HepG2 (cell line): ENCODE data around the gene RBPMS2. TPM values are rescaled to one million over a fixed set of nuclear protein-coding genes. Genes with fewer than 3 reads are reported as not detected.

ENCODE experiments used
- AHR ChIP-seq: IDR thresholded peaks from 2 replicates; pipeline ENCODE4 v1.6.1; 2018; ENCODE audit warnings: missing genetic modification reagents, missing compliant biosample characterization
- CENPT ChIP-seq: sonication (generic); formaldehyde crosslinking; IDR thresholded peaks from 2 replicates; pipeline ENCODE4 v1.8.0; 2022; ENCODE audit warnings: low read depth, mild to moderate bottlenecking, moderate library complexity, missing genetic modification reagents
- GPN1 ChIP-seq: sonication (generic); formaldehyde crosslinking; IDR thresholded peaks from 2 replicates; pipeline ENCODE4 v1.5.1; 2020; ENCODE audit warnings: missing genetic modification reagents, borderline replicate concordance
- HHEX ChIP-seq: IDR thresholded peaks from 2 replicates; pipeline ENCODE4 v1.6.1; 2016; ENCODE audit warnings: control low read depth
- HMGA1 ChIP-seq: sonication (generic); formaldehyde crosslinking; conservative IDR thresholded peaks from 2 replicates; pipeline ENCODE4 v1.4.0; 2020; ENCODE audit warnings: missing genetic modification reagents
- KAT2B ChIP-seq: fragments of 150-350 bp; IDR thresholded peaks from 2 replicates; pipeline ENCODE4 v1.6.1; 2014; ENCODE audit warnings: low read depth, low read length, borderline replicate concordance
- NCOR1 ChIP-seq: fragments of 200-600 bp; sonication (generic); IDR thresholded peaks from 2 replicates; pipeline ENCODE4 v1.7.0; 2017; ENCODE audit warnings: antibody characterized with exemption, low read length, borderline replicate concordance
- NFKBIZ ChIP-seq: IDR thresholded peaks from 2 replicates; pipeline ENCODE4 v1.6.1; 2018; ENCODE audit warnings: missing genetic modification reagents, missing compliant biosample characterization
- PAWR ChIP-seq: sonication (generic); formaldehyde crosslinking; IDR thresholded peaks from 2 replicates; pipeline ENCODE4 v1.4.0; 2020; ENCODE audit warnings: missing genetic modification reagents, mild to moderate bottlenecking, borderline replicate concordance
- SRSF9 ChIP-seq: fragments of 200-400 bp; formaldehyde crosslinking; IDR thresholded peaks from 2 replicates; pipeline ENCODE4 v1.6.1; 2018; ENCODE audit warnings: borderline replicate concordance, mild to moderate bottlenecking, low read depth, low read length; ENCODE audit not compliant: insufficient read depth, poor library complexity, severe bottlenecking
- STAG1 ChIP-seq: sonication (generic); formaldehyde crosslinking; IDR thresholded peaks from 2 replicates; pipeline ENCODE4 v1.4.0; 2020; ENCODE audit warnings: missing genetic modification reagents
- TCF7 ChIP-seq: sonication (generic); IDR thresholded peaks from 2 replicates; pipeline ENCODE4 v1.6.1; 2016; ENCODE audit warnings: antibody characterized with exemption, low read depth
- ZBTB3 ChIP-seq: sonication (generic); formaldehyde crosslinking; IDR thresholded peaks from 2 replicates; pipeline ENCODE4 v1.4.0; 2020; ENCODE audit warnings: low read depth, mild to moderate bottlenecking, moderate library complexity, missing genetic modification reagents, borderline replicate concordance
- ZKSCAN8 ChIP-seq: IDR thresholded peaks from 2 replicates; pipeline ENCODE4 v1.6.1; 2016; ENCODE audit warnings: borderline replicate concordance, missing genetic modification reagents, missing compliant biosample characterization
- ZNF10 ChIP-seq: sonication (generic); formaldehyde crosslinking; IDR thresholded peaks from 2 replicates; pipeline ENCODE4 v1.4.0; 2020; ENCODE audit warnings: mild to moderate bottlenecking, low read depth, missing genetic modification reagents, borderline replicate concordance
- ZNF121 ChIP-seq: sonication (generic); formaldehyde crosslinking; IDR thresholded peaks from 2 replicates; pipeline ENCODE4 v1.5.0; 2020; ENCODE audit warnings: mild to moderate bottlenecking, missing genetic modification reagents
- ZNF232 ChIP-seq: sonication (generic); formaldehyde crosslinking; IDR thresholded peaks from 2 replicates; pipeline ENCODE4 v1.4.0; 2020; ENCODE audit warnings: missing genetic modification reagents, borderline replicate concordance
- ZNF577 ChIP-seq: sonication (generic); formaldehyde crosslinking; IDR thresholded peaks from 2 replicates; pipeline ENCODE4 v1.4.0; 2020; ENCODE audit warnings: mild to moderate bottlenecking, low read depth, missing genetic modification reagents, borderline replicate concordance
- ZNF878 ChIP-seq: sonication (generic); formaldehyde crosslinking; IDR thresholded peaks from 2 replicates; pipeline ENCODE4 v1.8.1; 2023; ENCODE audit warnings: mild to moderate bottlenecking, missing genetic modification reagents, moderate library complexity
- polyA plus RNA-seq, 8 experiments: library from polyadenylated mRNA; depleted of rRNA in 3 of 8; stranded (reverse) in 7 of 8; unstranded in 1 of 8; fragments of >200 nt; fragmentation: Illumina TruSeq in 4 of 8; extraction: Trizol in 4 of 8; gene quantifications; 2 replicates each; pipeline versions ENCODE4 v1.2.1 to v1.2.3, GENCODE V29; 2011 to 2016; ENCODE audit warnings: low read depth in 4 of 8, missing spikeins in 1 of 8, mixed read lengths in 1 of 8; ENCODE audit not compliant: insufficient read depth in 1 of 8
- total RNA-seq, 5 experiments: library from RNA; depleted of rRNA; stranded (reverse); fragments of >200 nt; fragmentation: Illumina TruSeq; extraction: Trizol; gene quantifications; 2 replicates each; pipeline ENCODE4 v1.2.3, GENCODE V29; 2016; ENCODE audit warnings: low read depth in 1 of 5
- TF ChIP-seq, protein P1 (sequence below): sonication (generic); formaldehyde crosslinking; IDR thresholded peaks from 2 replicates; pipeline ENCODE4 v1.8.0; 2023; ENCODE audit warnings: mild to moderate bottlenecking, missing genetic modification reagents
- TF ChIP-seq, protein P2 (sequence below): sonication (generic); formaldehyde crosslinking; conservative IDR thresholded peaks from 2 replicates; pipeline ENCODE4 v1.8.1; 2023; ENCODE audit warnings: missing genetic modification reagents
- TF ChIP-seq, protein P3 (sequence below): sonication (generic); formaldehyde crosslinking; IDR thresholded peaks from 2 replicates; pipeline ENCODE4 v1.4.0; 2020; ENCODE audit warnings: missing genetic modification reagents
- TF ChIP-seq, protein P4 (sequence below): sonication (generic); formaldehyde crosslinking; IDR thresholded peaks from 2 replicates; pipeline ENCODE4 v1.8.0; 2022; ENCODE audit warnings: missing genetic modification reagents, mild to moderate bottlenecking, moderate library complexity, borderline replicate concordance

The RBPMS2 gene
- total and polyA plus RNA-seq, 2 of the 13 experiments (the other 11 are each of a cell fraction or from before 2014, with no cell fraction given) = 0.08 TPM; not detected in 1

DNA sequence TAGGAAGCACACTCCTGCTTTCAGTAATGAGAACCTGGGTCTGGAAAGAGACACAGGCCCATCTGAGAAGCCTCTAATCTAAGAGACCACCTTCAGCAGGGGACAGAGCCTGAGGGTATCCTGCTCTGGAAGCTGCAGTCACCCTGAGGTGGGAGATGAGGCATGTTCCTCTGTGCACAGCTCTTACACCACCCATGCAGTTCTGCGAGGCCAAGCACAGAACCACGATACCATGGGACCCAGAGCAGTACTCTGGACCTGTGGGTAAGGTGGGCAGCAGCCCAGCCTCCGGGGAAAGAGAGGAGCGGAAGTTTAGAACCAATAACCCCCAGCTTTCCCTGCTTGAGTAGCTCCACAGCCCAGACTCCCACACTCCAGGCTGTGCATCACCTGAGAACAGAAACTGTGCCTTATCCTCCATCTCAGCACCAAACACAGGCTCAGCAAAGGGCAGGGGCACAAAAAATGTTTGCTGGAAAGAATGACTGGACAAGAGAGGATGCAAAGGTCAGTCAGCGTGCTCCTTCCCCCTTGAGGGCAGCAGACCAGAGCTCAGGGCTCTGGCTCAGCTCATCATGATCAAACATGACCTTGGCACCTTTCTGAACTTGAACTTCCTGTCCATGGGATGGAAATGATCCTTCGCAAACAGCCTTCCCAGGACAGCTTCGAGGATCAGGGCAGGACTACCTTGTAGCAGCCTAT, 43.1 kb downstream of the RBPMS2 start (continued):
- TF ChIP-seq, protein P1, sequence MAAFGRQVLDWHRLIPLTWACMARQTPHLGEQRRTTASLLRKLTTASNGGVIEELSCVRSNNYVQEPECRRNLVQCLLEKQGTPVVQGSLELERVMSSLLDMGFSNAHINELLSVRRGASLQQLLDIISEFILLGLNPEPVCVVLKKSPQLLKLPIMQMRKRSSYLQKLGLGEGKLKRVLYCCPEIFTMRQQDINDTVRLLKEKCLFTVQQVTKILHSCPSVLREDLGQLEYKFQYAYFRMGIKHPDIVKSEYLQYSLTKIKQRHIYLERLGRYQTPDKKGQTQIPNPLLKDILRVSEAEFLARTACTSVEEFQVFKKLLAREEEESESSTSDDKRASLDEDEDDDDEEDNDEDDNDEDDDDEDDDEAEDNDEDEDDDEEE (CRISPR knock-in tag) = 0 out of 2 replicates have a peak, but pooled peaks have one; percentile 20
- TF ChIP-seq HMGA1 (no peak), ZNF232 (CRISPR knock-in tag) (no peak), ZBTB3 (CRISPR knock-in tag) (no peak), ZNF121 (CRISPR knock-in tag) (no peak), ZKSCAN8 (CRISPR knock-in tag) (no peak), CENPT (no peak), PAWR (CRISPR knock-in tag) (no peak), ZNF10 (no peak), ZNF577 (CRISPR knock-in tag) (no peak), TCF7 (peak; percentile 35; the same call in 1 of the 2 replicates), GPN1 (CRISPR knock-in tag) (no peak), STAG1 (peak; percentile 30; the same call in 1 of the 2 replicates), ZNF878 (CRISPR knock-in tag) (0 out of 2 replicates have a peak, but pooled peaks have one; percentile 24), HHEX (CRISPR knock-in tag) (peak; percentile 72; the same call in 1 of the 2 replicates), KAT2B (no peak), SRSF9 (no peak), AHR (CRISPR knock-in tag) (no peak), NCOR1 (peak; percentile 88), NFKBIZ (CRISPR knock-in tag) (peak; percentile 23; the same call in 1 of the 2 replicates)
- TF ChIP-seq, protein P2, sequence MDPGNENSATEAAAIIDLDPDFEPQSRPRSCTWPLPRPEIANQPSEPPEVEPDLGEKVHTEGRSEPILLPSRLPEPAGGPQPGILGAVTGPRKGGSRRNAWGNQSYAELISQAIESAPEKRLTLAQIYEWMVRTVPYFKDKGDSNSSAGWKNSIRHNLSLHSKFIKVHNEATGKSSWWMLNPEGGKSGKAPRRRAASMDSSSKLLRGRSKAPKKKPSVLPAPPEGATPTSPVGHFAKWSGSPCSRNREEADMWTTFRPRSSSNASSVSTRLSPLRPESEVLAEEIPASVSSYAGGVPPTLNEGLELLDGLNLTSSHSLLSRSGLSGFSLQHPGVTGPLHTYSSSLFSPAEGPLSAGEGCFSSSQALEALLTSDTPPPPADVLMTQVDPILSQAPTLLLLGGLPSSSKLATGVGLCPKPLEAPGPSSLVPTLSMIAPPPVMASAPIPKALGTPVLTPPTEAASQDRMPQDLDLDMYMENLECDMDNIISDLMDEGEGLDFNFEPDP (CRISPR knock-in tag) = no peak
- TF ChIP-seq, protein P3, sequence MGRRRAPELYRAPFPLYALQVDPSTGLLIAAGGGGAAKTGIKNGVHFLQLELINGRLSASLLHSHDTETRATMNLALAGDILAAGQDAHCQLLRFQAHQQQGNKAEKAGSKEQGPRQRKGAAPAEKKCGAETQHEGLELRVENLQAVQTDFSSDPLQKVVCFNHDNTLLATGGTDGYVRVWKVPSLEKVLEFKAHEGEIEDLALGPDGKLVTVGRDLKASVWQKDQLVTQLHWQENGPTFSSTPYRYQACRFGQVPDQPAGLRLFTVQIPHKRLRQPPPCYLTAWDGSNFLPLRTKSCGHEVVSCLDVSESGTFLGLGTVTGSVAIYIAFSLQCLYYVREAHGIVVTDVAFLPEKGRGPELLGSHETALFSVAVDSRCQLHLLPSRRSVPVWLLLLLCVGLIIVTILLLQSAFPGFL (CRISPR knock-in tag) = no peak
- TF ChIP-seq, protein P4, sequence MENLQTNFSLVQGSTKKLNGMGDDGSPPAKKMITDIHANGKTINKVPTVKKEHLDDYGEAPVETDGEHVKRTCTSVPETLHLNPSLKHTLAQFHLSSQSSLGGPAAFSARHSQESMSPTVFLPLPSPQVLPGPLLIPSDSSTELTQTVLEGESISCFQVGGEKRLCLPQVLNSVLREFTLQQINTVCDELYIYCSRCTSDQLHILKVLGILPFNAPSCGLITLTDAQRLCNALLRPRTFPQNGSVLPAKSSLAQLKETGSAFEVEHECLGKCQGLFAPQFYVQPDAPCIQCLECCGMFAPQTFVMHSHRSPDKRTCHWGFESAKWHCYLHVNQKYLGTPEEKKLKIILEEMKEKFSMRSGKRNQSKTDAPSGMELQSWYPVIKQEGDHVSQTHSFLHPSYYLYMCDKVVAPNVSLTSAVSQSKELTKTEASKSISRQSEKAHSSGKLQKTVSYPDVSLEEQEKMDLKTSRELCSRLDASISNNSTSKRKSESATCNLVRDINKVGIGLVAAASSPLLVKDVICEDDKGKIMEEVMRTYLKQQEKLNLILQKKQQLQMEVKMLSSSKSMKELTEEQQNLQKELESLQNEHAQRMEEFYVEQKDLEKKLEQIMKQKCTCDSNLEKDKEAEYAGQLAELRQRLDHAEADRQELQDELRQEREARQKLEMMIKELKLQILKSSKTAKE (CRISPR knock-in tag) = peak; percentile 96
